KMS-11 (cell line): ENCODE results near the gene CRK.
"Not testable (repeated sequence)": the region's sequence is repeated elsewhere in the genome, so short reads cannot be mapped to it uniquely, and the experiment has no call there.

Experiments used
- H2AFZ ChIP-seq: fragments of 200-600 bp; sonication (generic); 2 replicates; pipeline ENCODE4 v1.6.1; 2016; ENCODE audit warnings: antibody characterized with exemption, mixed run types, low read depth
- H3K27ac ChIP-seq: fragments of 200-600 bp; sonication (generic); 2 replicates; pipeline ENCODE4 v1.6.1; 2016; ENCODE audit warnings: mild to moderate bottlenecking, mixed run types
- H3K27me3 ChIP-seq: fragments of 200-600 bp; sonication (generic); 2 replicates; pipeline ENCODE4 v1.6.1; 2017; ENCODE audit warnings: mild to moderate bottlenecking, low read depth, mixed run types, moderate library complexity; ENCODE audit not compliant: insufficient read depth
- H3K36me3 ChIP-seq: fragments of 200-600 bp; sonication (generic); 2 replicates; pipeline ENCODE4 v1.6.1; 2017; ENCODE audit warnings: mild to moderate bottlenecking, mixed run types; ENCODE audit not compliant: insufficient read depth
- H3K4me1 ChIP-seq: fragments of 200-600 bp; sonication (generic); 2 replicates; pipeline ENCODE4 v1.6.1; 2016; ENCODE audit warnings: mild to moderate bottlenecking, low read depth, mixed run types; ENCODE audit not compliant: poor library complexity, severe bottlenecking
- H3K4me2 ChIP-seq: fragments of 200-600 bp; sonication (generic); 2 replicates; pipeline ENCODE4 v1.7.0; 2016; ENCODE audit warnings: mild to moderate bottlenecking, mixed run types
- H3K4me3 ChIP-seq: fragments of 200-600 bp; sonication (generic); IDR thresholded peaks from 2 replicates; pipeline ENCODE4 v1.6.1; 2017; ENCODE audit warnings: low read depth, low read length, mixed read lengths; ENCODE audit not compliant: insufficient read depth
- H3K79me2 ChIP-seq: fragments of 200-600 bp; sonication (generic); 2 replicates; pipeline ENCODE4 v1.6.1; 2016; ENCODE audit warnings: low read depth, mixed run types; ENCODE audit not compliant: insufficient read depth
- H3K9ac ChIP-seq: fragments of 200-600 bp; sonication (generic); 2 replicates; pipeline ENCODE4 v1.6.1; 2016; ENCODE audit warnings: mild to moderate bottlenecking, mixed run types
- H4K20me1 ChIP-seq: fragments of 200-600 bp; sonication (generic); 2 replicates; pipeline ENCODE4 v1.6.1; 2016; ENCODE audit warnings: mild to moderate bottlenecking, mixed run types; ENCODE audit not compliant: insufficient read depth
- CTCF ChIP-seq: fragments of 200-600 bp; sonication (generic); conservative IDR thresholded peaks from 2 replicates; pipeline ENCODE4 v1.6.1; 2017; ENCODE audit warnings: low read depth, mild to moderate bottlenecking, antibody characterized with exemption, low read length, moderate library complexity, mixed read lengths

Gene CRK

GRCh38 chr17:1402262-1402586 lies 53.8 kb downstream of the CRK start:
- Histone ChIP-seq H3K4me1 (peaks cover 13% of the 10 kb centered on the region), H3K79me2 (peaks cover 27% of the 10 kb centered on the region), H3K9ac (no peak overlapping the region), H2AFZ (no peak overlapping the region), H3K36me3 (no peaks in the 10 kb centered on the region), H3K27ac (no peak overlapping the region), H3K4me2 (no peak overlapping the region), H3K4me3 (no peak overlapping the region), H4K20me1 (peaks cover 12% of the 10 kb centered on the region; the same call in 1 of the 2 replicates), H3K27me3 (no peaks in the 10 kb centered on the region)
- no peak for TF ChIP-seq CTCF

- Histone ChIP-seq H2AFZ (peak within 1 kb of the TSS; percentile 71), H3K27ac (peak within 1 kb of the TSS; percentile 96), H3K9ac (peak within 1 kb of the TSS; percentile 98), H3K4me1 (peaks cover 26% of the 10 kb centered on the region), H3K27me3 (no peaks in the 10 kb centered on the region), H3K4me2 (peak within 1 kb of the TSS; percentile 95), H3K79me2 (peaks cover 50% of the 10 kb centered on the region), H3K4me3 (no peak within 1 kb of the TSS), H4K20me1 (peaks cover 26% of the 10 kb centered on the region; the same call in 1 of the 2 replicates), H3K36me3 (no peaks in the 10 kb centered on the region)
- TF ChIP-seq CTCF, result no peak
Measured at GRCh38 chr17:1399679-1400512, 56.1 kb downstream of the CRK start, which contains the start of gene YWHAE. TSS of gene YWHAE (minus strand) at chr17:1400222. CDS start at chr17:1400110, 112 bp downstream.

GRCh38 chr17:1398931-1399678 lies 56.9 kb downstream of the CRK start:
- Histone ChIP-seq H3K9ac (peak overlapping the region; percentile 98), H3K4me2 (peak overlapping the region; percentile 95), H3K36me3 (no peaks in the 10 kb centered on the region), H3K4me1 (peaks cover 33% of the 10 kb centered on the region), H3K79me2 (peaks cover 58% of the 10 kb centered on the region), H2AFZ (no peak overlapping the region), H4K20me1 (peaks cover 34% of the 10 kb centered on the region; the same call in 1 of the 2 replicates), H3K4me3 (no peak overlapping the region), H3K27me3 (no peaks in the 10 kb centered on the region), H3K27ac (peak overlapping the region; percentile 96)
- no peak for TF ChIP-seq CTCF

GRCh38 chr17:1398028-1398427 lies 58.0 kb downstream of the CRK start:
- Histone ChIP-seq H3K27me3 (no peaks in the 10 kb centered on the region), H4K20me1 (peaks cover 41% of the 10 kb centered on the region; the same call in 1 of the 2 replicates), H2AFZ (no peak overlapping the region), H3K27ac (peak overlapping the region; percentile 96; the same call in 1 of the 2 replicates), H3K36me3 (no peaks in the 10 kb centered on the region), H3K4me2 (peak overlapping the region; percentile 95), H3K9ac (peak overlapping the region; percentile 98; the same call in 1 of the 2 replicates), H3K4me3 (no peak overlapping the region), H3K4me1 (peaks cover 44% of the 10 kb centered on the region), H3K79me2 (peaks cover 69% of the 10 kb centered on the region)
- no peak for TF ChIP-seq CTCF

GRCh38 chr17:1395876-1396665 lies 60.0 kb downstream of the CRK start:
- not testable (repeated sequence) for H2AFZ ChIP-seq, H3K36me3 ChIP-seq, H3K27me3 ChIP-seq, H3K9ac ChIP-seq, H3K4me2 ChIP-seq, H3K27ac ChIP-seq, H3K4me3 ChIP-seq
- Histone ChIP-seq H4K20me1 (peaks cover 59% of the 10 kb centered on the region), H3K4me1 (peaks cover 64% of the 10 kb centered on the region), H3K79me2 (peaks cover 88% of the 10 kb centered on the region)
